Measurements from ENCODE around the gene NECAP2.
"Not testable (repeated sequence)": the region's sequence is repeated elsewhere in the genome, so short reads cannot be mapped to it uniquely, and the experiment has no call there.

DNA sequence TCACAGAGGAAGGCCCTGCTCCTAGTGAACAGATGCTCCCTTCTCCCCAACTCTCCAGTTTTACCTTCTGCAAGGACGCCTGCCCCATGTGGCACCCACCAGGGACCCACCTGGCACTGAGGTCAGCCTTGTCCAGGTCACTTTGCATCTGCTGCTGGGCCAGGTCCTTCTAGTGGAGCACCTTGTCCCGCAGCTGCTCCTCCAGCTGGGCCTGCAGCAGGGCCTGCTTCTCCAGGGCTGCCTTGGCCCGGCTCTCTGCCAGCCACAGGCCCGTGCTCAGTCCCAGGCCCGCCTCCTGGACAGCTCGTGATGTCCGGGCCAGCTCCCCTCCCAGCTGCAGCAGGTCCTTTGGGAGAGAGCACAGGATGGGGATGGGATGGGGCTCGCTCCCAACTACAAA, 45.8 kb downstream of the NECAP2 start:
- TF ChIP-seq JUN (IDR thresholded peaks at IDR 0.05; ENCODE audit: borderline replicate concordance, insufficient read depth, insufficient read length, low read depth); EZH2 (IDR thresholded peaks at IDR 0.05; ENCODE audit: borderline replicate concordance, low read depth, low read length, severe bottlenecking); POLR2AphosphoS5 (IDR thresholded peaks at IDR 0.05; ENCODE audit: insufficient read depth, low read depth, low read length); MYC (IDR thresholded peaks at IDR 0.05; ENCODE audit: low read depth, low read length); FOS (IDR thresholded peaks at IDR 0.05; ENCODE audit: borderline replicate concordance, insufficient read depth, low read length); POLR2A (IDR thresholded peaks at IDR 0.05; ENCODE audit: low read depth, low read length): not testable (repeated sequence)
- TF ChIP-seq, protein P1, sequence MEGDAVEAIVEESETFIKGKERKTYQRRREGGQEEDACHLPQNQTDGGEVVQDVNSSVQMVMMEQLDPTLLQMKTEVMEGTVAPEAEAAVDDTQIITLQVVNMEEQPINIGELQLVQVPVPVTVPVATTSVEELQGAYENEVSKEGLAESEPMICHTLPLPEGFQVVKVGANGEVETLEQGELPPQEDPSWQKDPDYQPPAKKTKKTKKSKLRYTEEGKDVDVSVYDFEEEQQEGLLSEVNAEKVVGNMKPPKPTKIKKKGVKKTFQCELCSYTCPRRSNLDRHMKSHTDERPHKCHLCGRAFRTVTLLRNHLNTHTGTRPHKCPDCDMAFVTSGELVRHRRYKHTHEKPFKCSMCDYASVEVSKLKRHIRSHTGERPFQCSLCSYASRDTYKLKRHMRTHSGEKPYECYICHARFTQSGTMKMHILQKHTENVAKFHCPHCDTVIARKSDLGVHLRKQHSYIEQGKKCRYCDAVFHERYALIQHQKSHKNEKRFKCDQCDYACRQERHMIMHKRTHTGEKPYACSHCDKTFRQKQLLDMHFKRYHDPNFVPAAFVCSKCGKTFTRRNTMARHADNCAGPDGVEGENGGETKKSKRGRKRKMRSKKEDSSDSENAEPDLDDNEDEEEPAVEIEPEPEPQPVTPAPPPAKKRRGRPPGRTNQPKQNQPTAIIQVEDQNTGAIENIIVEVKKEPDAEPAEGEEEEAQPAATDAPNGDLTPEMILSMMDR (IDR thresholded peaks at IDR 0.05; ENCODE audit: extremely low read depth in 1 of 2, insufficient read depth in 1 of 2, low read depth in 1 of 2, low read length in 2 of 2) = not testable (repeated sequence)
